Nucleus accumbens (tissue), 56 donors: ENCODE results near the gene GLT6D1.

Experiments used
- DNase-seq, 56 donors: peaks; one replicate each; lab custom pipeline; 2025; lab: John Stamatoyannopoulos, UW

Gene GLT6D1

DNA sequence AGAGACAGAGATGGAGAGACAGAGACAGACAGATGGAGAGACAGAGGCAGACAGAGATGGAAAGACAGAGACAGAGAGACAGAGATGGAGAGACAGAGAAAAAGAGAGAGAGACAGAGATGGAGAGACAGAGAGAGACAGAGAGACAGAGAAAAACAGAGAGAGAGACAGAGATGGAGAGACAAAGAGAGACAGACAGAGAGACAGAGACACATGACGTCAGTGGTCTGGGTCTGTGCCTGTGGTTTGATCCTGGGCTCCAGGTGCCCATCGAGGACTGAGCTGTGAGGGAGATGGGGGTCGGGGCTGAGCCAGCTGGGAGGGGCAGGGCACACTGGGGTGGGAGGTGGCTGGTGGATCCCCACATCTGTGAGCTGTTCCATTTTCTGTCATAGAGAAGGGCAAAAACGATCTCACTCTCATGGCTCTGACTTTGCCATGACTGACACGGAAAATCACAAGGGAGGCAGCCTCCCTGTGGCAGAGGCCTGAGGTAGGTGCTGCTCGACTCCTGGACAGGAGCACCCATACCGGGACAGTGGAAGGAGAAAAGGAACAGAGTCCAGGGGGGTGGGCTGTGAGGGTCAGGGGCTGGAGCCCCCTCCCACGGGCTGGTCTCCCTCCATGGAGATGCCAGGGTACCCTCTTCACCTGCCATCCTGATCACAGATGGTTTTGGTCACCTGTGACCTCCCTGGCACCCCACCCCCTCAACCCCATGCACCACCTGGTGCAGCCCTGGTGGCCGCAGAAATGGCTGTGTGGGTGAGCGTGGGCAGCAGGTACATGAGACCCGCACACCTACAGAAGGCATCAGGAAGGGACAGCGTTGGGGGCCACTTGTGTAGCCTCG lies 28.8 kb downstream of the GLT6D1 start:
- no peak for DNase-seq

DNA sequence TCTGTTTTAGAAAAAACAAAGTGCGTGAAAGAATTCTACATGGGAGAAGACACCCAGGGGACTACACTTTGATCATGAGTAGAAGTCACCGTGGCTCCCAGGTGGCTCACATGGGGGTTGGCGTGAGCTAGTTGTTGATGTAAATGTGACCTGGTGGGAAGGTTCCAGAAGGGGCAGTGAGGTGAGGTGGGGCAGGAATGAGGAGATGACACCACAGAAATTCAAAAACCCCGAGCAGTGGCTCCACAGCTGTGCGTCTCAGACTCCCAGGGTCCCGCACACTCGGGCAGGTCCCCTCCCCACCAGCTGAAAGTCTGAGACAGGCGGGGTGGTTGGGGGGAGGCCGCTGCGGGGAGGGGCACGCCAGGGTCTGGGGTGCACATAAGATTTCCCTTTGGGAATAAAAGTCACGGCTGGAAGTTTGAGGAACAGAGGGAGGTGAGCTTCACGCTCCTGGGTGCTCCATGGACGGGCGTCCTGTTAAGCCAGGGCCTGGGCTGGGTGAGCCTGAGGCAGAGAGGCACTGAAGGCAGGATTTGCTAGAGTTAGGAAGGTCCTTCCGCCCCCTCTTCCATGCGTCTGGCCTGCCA lies 29.9 kb downstream of the GLT6D1 start:
- DNase-seq: no peak

GRCh38 chr9:135608999-135609317 lies 30.4 kb downstream of the GLT6D1 start:
- no peak for DNase-seq

DNA sequence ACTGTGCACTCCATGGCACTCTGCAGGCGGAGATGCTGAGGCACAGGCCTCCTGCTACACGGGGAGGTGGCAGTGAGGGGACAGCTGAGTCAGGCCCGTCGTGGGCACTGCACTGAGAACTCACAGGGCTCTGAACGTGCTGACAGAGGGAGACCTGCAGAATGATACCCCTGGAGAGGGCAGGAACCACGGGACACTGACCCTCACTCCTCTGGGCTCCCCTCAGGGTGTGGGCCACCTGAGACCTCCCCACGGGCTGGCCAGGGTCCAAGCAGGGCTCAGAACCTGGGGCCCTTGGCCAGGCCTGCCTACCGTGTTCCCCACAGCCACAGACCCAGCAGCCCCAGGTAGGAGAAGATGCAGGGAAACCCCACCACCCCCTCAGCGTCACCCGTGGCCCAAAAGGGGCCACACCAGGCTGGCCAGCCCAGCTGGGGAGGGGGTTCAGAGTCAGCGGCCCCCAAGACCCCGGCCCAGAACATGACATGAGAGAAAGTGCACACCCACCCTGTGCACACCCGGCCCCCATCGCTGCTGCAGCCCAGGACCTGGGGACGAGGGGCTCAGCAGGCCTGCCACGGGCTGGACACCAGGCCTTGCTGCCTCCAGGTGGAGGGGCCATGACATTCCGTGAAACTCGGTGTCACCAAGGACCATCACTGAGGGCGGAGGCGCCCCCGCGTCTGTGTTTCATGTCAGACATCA lies 30.9 kb downstream of the GLT6D1 start:
- DNase-seq: no peak

DNA sequence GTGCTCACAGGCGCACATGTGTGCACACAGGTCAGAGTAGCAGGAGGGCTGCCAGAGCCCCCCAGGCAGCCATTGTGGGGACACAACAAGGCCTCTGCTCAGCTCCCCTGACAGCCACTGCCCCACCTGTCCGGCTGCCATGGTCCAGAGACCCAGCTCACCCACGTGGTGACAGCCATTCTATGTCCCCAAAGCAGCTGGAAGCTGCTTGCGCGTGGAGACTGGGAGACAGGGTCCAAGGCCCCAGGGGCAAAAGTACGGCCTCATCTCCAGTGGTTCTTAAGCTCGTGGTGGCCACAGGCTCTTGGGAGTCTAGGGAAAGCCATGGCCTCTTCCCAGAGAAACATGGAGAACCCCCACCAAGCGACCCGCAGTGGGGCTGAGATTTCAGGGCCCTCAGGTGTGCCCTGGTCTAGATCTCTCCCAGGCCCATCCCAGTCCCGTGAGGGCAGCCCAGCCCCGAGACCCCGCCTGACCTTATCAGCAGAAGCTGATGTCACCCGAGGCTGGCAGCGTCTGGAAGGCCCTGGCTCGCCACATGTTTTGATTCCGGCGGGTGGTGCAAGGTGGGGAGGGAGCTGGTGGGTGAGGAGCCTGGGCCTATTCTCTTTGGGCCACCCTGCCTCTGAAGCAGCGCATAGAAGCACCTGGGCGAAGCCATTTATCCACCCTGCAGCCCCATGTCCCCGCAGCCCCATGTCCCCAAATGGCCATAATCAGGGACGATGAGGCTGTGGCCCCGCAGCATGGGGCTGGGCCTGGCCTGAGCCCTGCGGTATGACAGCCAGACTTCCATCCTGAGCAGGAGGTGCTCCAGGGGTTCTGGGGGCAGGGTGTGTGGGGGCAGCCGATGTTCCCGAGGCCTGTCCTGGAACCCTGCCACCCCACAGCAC lies 31.7 kb downstream of the GLT6D1 start:
- DNase-seq: no peak

- DNase-seq: no peak
These were observed 32.5 kb downstream of the GLT6D1 start for GRCh38 chr9:135606885-135607259.

DNA sequence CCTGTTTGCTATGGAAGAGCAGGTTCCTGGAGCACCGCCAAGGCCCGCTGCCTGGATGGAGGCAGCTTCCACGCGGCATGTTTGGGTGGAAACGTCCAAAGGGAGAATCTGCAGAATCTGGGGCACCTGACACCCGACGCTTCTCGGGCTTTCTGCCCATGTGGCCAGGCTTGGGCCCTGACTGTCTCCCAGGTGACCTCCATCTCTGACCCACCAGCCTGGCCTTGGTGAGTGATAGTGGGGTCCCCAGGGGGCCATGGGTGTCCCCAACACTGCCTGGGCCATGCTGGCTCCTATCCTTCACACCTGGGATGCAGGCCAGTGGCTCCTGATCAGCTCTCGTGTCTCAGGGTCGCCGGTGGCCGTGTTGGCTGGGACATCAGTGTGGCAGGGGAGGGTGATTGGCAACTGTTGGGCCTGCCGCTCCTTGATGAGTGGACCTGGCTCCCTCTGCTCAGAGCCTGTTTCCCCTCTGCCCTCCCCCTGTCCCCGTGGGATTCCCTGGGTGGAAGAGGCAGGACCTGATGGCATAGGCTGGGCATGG lies 34.0 kb downstream of the GLT6D1 start:
- peak in 8 of 56 donors; percentile 11 to 33 (median 24) for DNase-seq

DNA sequence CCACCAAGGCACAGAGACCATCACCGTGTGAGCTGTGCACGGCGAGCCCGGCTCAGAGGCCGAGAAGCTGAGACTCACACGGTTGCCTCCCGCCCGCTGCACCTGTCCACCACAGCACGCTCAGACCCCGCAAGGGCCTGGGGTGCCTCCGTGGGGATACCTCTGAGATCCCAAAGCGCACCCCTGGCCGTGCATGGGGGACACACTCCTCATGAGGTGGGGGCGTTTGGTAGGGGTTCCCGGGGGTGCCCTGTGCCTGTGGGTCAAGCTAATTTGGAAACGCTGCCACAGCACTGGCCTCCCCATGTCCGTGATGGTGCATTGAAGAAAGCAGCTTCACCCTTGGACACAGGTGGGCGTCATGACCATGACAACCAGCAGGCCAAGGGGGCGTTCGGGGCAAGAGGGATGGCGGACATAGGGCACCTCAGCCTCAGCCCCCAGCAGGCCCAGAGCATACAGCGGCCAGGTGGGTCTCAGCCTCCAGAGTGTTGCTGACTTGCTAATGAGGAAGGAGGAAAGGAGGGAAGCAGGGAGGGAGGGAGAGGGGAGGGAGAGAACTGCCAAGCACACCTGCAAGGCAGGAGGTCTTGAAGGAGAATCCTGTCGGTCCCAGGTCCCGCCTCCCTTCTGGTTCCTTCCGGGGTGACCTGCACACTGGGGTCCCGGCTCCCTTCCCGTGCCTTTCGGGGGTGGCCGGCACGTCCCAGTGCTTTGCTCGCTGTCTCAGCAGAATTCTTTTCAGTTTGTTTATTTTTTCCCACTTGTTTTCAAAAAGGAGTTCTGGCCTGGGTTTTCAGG lies 34.7 kb downstream of the GLT6D1 start:
- no peak for DNase-seq

GRCh38 chr9:135602789-135603481 lies 36.4 kb downstream of the GLT6D1 start:
- peak in 4 of 56 donors; percentile 9 to 41 (median 26) for DNase-seq

GRCh38 chr9:135601988-135602387 lies 37.4 kb downstream of the GLT6D1 start:
- no peak for DNase-seq

- no peak for DNase-seq
These were observed 39.0 kb downstream of the GLT6D1 start for GRCh38 chr9:135600296-135600817.

DNA sequence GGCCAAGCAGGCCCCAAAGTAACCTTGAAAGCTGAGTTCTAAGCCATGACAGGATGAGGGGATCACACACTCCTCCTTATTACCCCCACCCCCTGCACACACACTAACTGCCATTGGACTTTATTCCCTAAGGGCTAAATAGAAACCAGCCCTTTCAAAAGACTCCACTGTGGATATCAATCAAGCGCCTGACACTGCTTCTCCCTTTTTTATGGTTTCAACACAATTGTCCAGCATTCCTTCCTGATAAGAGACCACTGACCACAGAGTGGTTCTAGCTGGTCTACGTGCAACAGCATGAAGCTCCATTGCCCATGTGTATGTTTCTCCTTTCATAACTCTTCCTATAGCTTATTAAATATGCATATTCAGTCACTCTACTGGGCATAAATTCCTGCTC lies 43.1 kb downstream of the GLT6D1 start:
- DNase-seq: no peak

DNA sequence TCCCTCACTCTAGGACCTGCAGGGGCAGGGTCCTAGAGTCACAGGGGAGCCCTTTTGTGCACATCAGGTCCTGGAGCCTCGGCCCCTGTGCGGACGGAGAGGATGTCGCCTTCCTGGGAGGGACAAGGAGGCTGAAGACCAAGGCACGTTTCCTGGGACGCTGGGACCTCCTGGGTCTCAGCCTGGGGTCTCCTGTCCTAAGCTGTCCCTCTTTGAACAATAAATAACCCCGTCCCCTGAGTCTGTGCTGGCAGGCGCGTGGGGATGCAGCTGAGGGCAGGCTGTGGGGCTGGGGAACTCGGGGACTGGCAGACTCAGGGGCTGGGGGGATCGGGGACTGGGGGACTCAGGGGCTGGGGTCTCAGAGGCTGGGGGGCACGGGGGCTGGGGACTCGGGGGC lies 46.7 kb downstream of the GLT6D1 start:
- no peak for DNase-seq

GRCh38 chr9:135592331-135592590 lies 47.1 kb downstream of the GLT6D1 start:
- DNase-seq: no peak

DNA sequence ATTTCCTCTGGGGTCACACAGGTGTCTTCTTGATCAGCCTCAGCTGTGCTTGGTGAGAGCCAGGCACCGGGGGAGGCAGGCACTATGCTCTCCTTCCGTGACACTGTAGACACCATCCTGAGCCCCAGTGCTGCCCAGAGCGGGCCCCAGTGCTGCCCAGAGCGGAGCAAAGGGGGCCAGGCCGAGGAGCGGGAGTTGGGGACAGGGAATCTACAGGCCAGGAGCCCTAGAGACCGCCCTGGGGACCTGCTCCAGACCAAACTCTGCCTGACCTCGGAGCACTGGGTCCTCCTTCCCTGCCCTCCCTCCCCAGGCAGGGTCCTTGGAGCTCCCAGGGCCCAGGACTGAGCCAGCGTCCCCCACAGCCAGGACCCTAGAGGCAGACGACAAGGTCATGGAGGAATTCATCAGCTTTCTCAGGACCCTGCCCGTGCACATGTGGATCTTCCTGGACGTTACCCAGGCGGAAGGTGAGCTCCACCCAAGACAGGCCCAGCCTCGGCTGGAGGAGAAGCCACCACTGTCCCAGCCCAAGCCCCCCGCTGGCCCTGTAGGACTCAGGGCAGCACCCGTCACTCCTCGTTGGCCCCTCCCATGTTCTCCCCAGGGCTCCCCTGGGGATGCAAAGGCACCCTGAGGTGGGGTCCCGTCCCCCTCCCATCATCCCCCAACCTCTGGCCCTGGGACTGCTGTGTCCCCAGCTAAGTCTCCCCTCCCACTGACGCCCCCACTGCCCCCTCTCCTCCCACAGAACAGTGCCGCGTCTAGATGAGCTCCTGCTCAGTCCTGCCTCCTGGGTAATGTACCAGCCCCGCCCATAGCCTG lies 47.6 kb downstream of the GLT6D1 start:
- DNase-seq: no peak

DNA sequence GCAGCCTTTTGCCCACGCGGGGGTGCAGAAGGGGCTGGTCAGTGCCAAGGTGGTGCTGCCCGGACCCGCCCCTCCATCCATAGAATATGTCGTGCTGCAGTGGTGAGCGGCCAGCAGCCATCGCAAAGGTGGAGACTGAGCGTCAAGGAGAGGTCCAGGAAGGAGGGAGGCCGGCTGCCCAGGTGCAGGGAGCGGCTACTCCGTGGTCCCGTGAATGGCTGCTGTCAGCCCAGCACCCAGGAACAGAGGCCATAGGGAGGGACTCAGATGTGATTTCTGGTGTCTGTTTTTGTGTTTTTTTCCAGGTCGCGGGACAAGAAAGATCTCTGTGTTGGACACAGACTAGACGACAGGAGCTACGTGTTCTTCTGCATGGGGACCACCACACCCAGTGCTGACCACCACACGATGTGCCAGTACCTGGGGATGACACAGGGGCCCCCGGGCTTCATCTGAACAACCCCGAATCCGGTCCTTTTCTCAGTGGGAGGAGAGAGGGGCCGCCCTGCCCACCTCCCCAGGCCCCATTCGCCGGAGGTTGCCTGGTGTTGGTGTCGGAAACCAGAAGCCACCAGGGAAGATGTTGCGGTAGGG lies 48.8 kb downstream of the GLT6D1 start:
- DNase-seq: no peak

DNA sequence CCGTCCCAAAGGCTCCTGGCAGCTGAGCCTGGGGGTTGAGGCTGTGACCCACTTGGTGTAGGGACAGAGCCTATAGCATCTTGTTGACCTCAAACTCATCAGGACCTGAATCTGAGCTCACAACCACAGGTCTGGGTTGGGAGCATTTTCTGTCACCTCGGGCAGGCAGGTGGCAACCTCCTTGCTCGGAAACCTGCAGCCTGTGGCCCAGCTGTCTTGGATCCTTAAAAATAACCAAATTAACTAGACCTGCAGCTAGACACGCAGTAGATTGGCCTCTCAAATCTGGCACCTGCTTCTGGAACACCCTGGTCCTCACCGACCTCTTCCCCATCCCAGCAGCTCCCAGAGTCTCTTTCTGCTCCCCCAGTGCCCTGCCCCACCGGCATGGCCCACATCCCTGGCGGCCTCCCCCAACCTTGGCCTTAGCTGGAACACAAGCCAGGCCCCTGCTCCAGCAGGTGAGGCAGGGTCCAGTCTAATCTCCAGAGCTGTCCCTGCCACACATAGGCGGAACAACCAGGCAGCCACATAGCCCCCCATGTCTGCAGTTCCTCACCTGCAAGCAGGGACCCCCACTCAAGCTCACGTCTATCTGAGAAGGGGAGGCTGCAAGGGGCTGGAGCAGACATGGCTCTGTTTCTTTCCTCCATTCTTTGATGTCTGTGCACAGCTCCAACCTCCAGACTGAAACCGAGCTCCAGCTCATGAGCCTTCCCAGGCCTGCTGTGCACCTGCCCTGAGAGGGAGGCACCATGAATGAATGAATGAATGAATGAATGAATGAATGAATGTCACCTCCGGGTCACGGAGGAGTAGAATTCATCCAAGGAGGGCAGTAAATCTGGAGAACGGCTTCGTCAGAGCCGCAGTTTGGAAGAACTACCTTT lies 49.5 kb downstream of the GLT6D1 start:
- DNase-seq: no peak
